IPS-20b (cell line): ENCODE measurements around the gene GNA12.
"Not testable (repeated sequence)": the region's sequence is repeated elsewhere in the genome, so short reads cannot be mapped to it uniquely, and the experiment has no call there.

Source experiments
- H3K27ac ChIP-seq: one replicate; pipeline ENCODE4 v1.5.1; 2013; ENCODE audit warnings: low read length
- H3K27me3 ChIP-seq: 2 replicates; pipeline ENCODE4 v1.6.1; 2013; ENCODE audit warnings: mild to moderate bottlenecking, low read length, inconsistent platforms; ENCODE audit not compliant: insufficient read depth
- H3K36me3 ChIP-seq: 2 replicates; pipeline ENCODE4 v1.6.1; 2013; ENCODE audit warnings: low read depth, mild to moderate bottlenecking, inconsistent platforms, low read length, moderate library complexity; ENCODE audit not compliant: insufficient read depth
- H3K4me1 ChIP-seq: 2 replicates; pipeline ENCODE4 v1.6.1; 2013; ENCODE audit warnings: mild to moderate bottlenecking, control low read depth, inconsistent platforms, low read length, moderate library complexity; ENCODE audit not compliant: insufficient read depth
- H3K4me3 ChIP-seq: 2 replicates; pipeline ENCODE4 v1.5.1; 2013; ENCODE audit warnings: mild to moderate bottlenecking, low read length, inconsistent platforms
- H3K9ac ChIP-seq: 2 replicates; pipeline ENCODE4 v1.6.1; 2013; ENCODE audit warnings: low read depth, mild to moderate bottlenecking, inconsistent platforms, low read length, moderate library complexity
- H3K9me3 ChIP-seq: 2 replicates; pipeline ENCODE4 v1.6.1; 2013; ENCODE audit warnings: mild to moderate bottlenecking, low read depth, low read length, inconsistent platforms; ENCODE audit not compliant: insufficient read depth

Gene GNA12

DNA sequence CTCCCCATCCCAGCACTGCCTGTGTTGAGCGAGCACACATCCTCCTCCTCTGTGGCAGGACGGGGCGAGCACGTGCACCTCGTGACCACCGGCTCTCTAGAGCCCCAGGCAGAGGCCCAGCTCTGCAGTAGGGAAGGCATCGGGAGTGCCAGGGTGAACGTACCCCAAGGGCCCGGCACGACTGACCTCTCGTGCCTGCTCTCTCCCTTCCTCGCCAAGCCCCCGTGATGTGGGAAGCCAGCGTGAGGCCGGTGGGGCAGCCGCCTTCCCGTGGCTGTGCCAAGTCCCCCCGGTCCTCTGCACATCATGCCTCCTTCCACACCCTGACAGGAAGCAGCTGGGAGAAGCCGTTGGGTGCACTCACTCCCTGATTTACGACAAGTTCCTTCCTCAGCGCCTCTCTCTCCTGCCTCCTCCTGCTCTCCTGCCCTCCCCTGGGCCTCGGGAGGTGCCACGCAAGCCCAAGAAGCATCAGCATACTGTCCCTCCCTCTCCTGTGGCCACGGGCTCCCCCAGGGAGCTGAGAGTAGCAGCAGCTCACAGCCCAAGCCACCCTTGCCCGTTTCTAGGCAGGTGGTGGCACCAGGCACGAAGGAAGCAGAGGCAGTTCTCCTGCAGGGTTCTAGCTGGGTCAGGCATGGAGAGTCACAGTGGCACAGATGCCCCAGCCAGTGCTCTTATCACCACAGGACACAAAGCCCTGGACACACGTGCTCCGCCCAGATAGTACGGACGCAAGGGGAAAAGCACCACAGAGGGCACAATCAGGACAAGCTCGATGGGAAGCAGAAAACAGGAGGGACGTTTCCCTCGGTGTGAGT lies 109.1 kb downstream of the GNA12 start:
- H3K27ac ChIP-seq, result no peak overlapping the region
- H3K9me3 ChIP-seq, result no peaks in the 10 kb centered on the region
- peaks cover 34% of the 10 kb centered on the region for H3K36me3 ChIP-seq
- H3K9ac ChIP-seq, result no peak overlapping the region
- no peak overlapping the region for H3K4me3 ChIP-seq
- H3K27me3 ChIP-seq, result no peaks in the 10 kb centered on the region
- no peaks in the 10 kb centered on the region for H3K4me1 ChIP-seq

- no peak overlapping the region for H3K4me3 ChIP-seq
- no peaks in the 10 kb centered on the region for H3K27me3 ChIP-seq
- no peak overlapping the region for H3K27ac ChIP-seq
- peaks cover 41% of the 10 kb centered on the region for H3K36me3 ChIP-seq
- no peaks in the 10 kb centered on the region for H3K9me3 ChIP-seq
- H3K9ac ChIP-seq, result no peak overlapping the region
- no peaks in the 10 kb centered on the region for H3K4me1 ChIP-seq
These were observed 109.9 kb downstream of the GNA12 start for GRCh38 chr7:2734084-2734686.

GRCh38 chr7:2732959-2733584 lies 111.0 kb downstream of the GNA12 start:
- Histone ChIP-seq H3K9ac (no peak overlapping the region), H3K36me3 (peaks cover 50% of the 10 kb centered on the region), H3K4me3 (no peak overlapping the region), H3K27ac (no peak overlapping the region), H3K27me3 (no peaks in the 10 kb centered on the region), H3K9me3 (no peaks in the 10 kb centered on the region), H3K4me1 (no peaks in the 10 kb centered on the region)

DNA sequence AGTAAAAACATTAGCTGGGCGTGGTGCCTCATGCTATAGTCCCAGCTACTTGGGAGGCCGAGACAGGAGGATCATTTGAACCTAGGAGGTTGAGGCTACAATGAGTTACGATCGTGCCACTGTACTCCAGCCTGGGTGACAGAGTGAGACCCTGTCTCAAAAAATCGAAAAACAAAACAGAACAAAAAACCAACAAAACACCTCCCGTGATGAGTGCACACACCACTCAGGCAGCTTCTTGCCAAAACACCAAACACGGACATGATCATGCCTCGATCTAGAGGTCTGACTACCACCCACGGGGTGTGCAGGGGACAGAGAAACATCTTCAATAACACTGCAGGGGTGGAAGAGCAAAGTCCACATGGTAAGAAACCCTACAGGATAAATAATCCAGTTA lies 111.7 kb downstream of the GNA12 start:
- Histone ChIP-seq H3K4me3 (no peak overlapping the region), H3K36me3 (peaks cover 50% of the 10 kb centered on the region), H3K27ac (no peak overlapping the region), H3K27me3 (no peaks in the 10 kb centered on the region), H3K9me3 (no peaks in the 10 kb centered on the region), H3K9ac (no peak overlapping the region), H3K4me1 (no peaks in the 10 kb centered on the region)

DNA sequence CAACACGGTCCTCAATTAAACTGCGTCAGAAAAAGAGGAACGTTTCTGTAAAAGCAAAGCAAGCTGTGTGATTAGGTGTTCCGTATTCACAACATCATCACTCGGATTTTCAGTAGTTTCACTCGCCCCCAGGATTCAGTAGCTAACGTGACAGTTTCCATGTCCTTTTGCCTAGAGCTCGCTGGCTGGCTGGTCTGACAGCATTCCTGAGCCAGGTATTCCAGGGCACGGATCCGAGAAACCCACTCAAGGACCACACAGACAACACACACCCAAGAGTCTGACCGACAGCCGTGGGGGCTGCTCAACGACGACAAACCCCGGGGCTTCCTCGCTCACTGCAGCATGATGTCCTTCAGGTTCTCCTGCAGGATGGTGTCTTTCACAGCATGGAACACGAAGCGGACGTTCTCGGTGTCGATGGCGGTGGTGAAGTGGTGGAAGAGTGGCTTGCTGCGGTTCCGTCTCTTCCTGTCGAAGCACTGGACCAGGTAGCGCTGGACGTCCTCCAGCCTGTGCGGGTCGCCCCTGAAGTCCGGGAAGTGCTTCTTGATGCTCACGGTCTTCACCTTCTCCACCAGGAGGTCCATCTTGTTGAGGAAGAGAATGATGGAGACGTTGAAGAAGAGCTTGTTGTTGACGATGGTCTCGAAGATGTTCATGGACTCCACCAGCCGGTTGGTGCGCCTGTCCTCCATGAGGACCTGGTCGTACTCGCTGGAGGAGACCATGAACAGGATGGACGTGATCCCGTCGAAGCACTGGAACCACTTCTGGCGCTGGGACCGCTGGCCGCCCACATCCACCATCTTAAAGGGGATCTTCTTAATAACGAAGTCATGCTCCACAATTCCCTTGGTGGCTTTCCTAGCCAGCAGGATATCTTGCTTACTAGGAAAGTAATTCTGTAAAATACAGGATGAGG lies 113.0 kb downstream of the GNA12 start:
- Histone ChIP-seq H3K27me3 (no peaks in the 10 kb centered on the region), H3K27ac (no peak overlapping the region), H3K9me3 (no peaks in the 10 kb centered on the region), H3K4me3 (no peak overlapping the region), H3K4me1 (no peaks in the 10 kb centered on the region), H3K36me3 (peaks cover 62% of the 10 kb centered on the region), H3K9ac (no peak overlapping the region)

DNA sequence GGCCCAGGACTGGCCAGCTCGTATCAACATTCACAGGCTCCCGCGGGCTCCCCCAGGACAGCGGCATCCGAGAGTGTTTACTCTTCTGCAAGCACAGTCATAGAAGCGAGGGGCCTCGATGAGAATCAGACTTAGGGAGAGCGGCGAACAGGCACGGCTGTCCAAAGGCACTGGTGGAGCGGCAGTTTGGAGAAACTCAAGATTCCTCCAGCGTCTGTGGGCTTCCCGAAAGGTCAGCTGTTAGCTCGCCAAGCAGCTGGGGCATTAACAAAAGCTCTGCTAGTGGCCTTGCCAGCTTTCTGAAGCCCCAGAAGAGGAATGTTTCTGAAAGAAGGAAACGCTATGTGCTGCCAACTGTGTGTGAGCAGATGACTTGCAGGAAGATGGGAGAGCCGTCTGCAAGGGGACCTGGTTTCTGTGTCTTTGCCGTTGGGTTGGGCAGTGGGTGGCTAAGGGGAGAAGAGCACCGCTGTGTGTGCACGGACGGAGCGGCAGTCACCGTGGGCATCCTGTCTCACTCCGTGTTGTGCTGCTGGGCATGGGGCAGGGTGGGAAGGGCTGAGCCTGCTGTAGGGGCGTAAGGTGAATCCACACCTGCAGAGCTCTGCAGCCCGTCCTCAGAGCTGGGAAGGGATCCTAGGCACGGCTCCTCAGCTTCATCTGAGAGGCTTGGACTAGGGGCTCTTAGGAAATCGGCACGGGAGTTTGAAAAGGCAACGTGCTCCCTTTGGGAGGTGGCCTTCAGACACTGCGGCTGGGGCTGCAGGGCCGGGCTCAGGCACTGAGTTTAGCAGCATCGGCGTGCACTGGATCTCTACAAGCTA lies 114.0 kb downstream of the GNA12 start:
- Histone ChIP-seq H3K9me3 (no peaks in the 10 kb centered on the region), H3K27me3 (no peaks in the 10 kb centered on the region), H3K27ac (no peak overlapping the region), H3K4me1 (no peaks in the 10 kb centered on the region), H3K36me3 (peaks cover 72% of the 10 kb centered on the region), H3K4me3 (no peak overlapping the region), H3K9ac (no peak overlapping the region)

- Histone ChIP-seq H3K9me3 (no peaks in the 10 kb centered on the region), H3K27ac (no peak overlapping the region), H3K36me3 (peaks cover 72% of the 10 kb centered on the region), H3K4me3 (no peak overlapping the region), H3K4me1 (no peaks in the 10 kb centered on the region), H3K9ac (no peak overlapping the region), H3K27me3 (no peaks in the 10 kb centered on the region)
These were observed 114.8 kb downstream of the GNA12 start for GRCh38 chr7:2729031-2729892.

- Histone ChIP-seq H3K27ac (no peak overlapping the region), H3K4me3 (no peak overlapping the region)
These were observed 115.6 kb downstream of the GNA12 start for GRCh38 chr7:2728316-2729030.

DNA sequence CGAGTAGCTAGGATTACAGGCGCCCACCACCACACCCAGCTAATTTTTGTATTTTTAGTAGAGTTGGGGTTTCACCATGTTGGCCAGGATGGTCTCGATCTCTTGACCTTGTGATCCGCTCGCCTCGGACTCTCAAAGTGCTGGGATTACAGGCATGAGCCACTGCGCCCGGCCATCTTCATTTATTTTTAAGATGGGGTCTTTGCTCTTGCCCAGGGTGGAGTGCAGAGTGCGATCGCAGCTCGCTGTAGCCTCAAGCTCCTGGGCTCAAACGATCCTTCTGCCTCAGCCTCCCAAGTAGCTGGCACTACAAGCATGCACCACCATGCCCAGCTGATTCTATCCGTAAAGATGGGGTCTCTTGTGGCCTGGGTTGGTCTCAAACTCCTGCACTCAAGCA lies 116.9 kb downstream of the GNA12 start:
- H3K4me3 ChIP-seq, H3K4me1 ChIP-seq, H3K27ac ChIP-seq, H3K9ac ChIP-seq, H3K9me3 ChIP-seq, H3K27me3 ChIP-seq: not testable (repeated sequence)
- H3K36me3 ChIP-seq, result peaks cover 66% of the 10 kb centered on the region

More at GRCh38 chr7:2728316-2729030, 115.6 kb downstream of the GNA12 start:
- no peak overlapping the region for H3K9ac ChIP-seq
- H3K4me1 ChIP-seq, result no peaks in the 10 kb centered on the region
- H3K36me3 ChIP-seq, result peaks cover 72% of the 10 kb centered on the region
- no peaks in the 10 kb centered on the region for H3K27me3 ChIP-seq
- H3K9me3 ChIP-seq, result no peaks in the 10 kb centered on the region
